ENCODE results near the gene PEAK1.

PEAK1 gene

DNA sequence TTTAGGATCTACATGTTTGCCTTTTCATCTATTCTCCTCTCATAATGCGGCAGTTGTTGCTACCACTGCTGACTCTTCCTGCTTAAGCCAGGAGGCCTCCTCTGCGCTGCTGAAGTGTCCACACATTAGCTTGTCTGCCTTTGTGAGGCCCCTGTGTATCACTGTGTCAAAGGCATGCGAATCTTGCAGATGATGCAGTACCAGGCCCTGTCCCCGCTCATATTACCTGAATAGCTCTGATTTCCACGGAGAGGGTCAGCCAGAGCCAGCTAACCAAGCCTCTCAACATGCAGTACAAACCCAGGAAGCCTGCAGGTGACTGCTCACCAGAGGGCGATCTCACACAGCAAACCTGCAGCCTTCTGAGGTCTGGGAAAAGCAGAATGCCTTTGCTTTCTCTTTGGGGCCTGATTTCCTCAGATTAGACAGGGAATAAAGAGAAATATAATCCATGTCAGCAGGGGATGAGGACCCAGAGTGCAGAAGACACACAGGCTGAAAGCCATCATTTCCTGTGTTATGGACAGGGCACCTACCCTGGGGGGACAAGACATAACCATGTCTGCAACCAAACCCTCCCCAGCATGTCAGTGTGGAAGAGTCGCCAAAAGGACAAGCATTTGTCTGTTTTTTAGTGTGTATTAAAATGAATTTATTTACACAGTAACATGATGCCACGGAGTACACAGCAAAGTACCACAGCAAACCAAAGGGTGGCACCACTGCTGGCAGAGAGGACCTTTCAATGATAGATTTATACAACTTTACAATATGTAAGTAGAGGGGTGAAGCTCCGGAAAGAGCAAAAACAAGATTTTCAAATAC is 312.2 kb downstream of the PEAK1 start:
- Mint-ChIP-seq H3K27ac (no peak overlapping the region), H3K9me3 (no peaks in the 10 kb centered on the region), H3K4me1 (ENCODE audit: low read depth) (no peaks in the 10 kb centered on the region), H3K27me3 (no peaks in the 10 kb centered on the region), H3K4me3 (no peak overlapping the region), H3K36me3 (ENCODE audit: low read depth) (peaks cover 6% of the 10 kb centered on the region)

DNA sequence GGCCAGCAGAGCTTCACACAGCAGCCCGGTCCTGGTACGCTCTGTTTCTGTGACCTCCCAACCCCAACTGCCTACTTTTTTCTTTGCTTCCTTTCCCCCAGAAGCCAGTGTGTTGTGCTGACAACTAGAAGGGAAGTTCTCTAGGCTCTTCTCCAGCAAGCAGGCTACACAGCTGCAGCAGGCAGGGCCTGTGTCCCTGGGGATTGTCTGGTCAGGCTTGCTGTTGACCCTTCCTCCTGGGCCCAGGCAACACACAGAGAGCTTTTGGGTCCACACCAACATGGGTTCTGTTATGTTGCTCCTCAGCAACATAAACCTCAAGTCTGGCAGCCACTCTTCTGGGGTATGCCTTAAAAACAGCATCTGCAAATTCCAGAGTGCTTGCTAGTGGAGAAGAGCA is 312.8 kb downstream of the PEAK1 start:
- no peaks in the 10 kb centered on the region for H3K4me1 Mint-ChIP-seq (ENCODE audit: low read depth)
- H3K4me3 Mint-ChIP-seq, result no peak overlapping the region
- H3K9me3 Mint-ChIP-seq, result no peaks in the 10 kb centered on the region
- H3K27ac Mint-ChIP-seq, result no peak overlapping the region
- H3K27me3 Mint-ChIP-seq, result no peaks in the 10 kb centered on the region
- H3K36me3 Mint-ChIP-seq (ENCODE audit: low read depth), result peaks cover 6% of the 10 kb centered on the region

DNA sequence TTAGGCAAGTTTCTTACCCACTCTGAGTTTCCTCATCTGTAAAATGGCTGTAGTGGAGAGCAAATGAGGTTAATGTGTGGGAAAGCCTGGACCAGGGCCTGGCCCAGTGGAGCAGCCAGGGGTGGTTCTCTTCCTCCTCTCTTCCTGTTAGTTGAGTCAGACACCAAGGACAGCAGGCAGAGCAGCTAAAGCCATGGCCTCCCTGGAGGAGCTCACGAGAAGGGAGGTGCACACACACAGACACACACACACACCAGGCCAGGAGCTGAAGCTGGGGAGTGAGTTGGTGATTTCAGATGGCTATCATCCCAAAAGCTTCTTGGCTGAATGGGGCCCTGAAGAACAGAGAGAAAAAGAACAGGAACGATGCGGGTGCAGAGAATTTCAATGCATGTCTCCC is 315.7 kb downstream of the PEAK1 start:
- Mint-ChIP-seq H3K27me3 (no peaks in the 10 kb centered on the region), H3K9me3 (no peaks in the 10 kb centered on the region), H3K27ac (no peak overlapping the region), H3K4me1 (ENCODE audit: low read depth) (no peaks in the 10 kb centered on the region), H3K4me3 (no peak overlapping the region), H3K36me3 (ENCODE audit: low read depth) (no peaks in the 10 kb centered on the region)

DNA sequence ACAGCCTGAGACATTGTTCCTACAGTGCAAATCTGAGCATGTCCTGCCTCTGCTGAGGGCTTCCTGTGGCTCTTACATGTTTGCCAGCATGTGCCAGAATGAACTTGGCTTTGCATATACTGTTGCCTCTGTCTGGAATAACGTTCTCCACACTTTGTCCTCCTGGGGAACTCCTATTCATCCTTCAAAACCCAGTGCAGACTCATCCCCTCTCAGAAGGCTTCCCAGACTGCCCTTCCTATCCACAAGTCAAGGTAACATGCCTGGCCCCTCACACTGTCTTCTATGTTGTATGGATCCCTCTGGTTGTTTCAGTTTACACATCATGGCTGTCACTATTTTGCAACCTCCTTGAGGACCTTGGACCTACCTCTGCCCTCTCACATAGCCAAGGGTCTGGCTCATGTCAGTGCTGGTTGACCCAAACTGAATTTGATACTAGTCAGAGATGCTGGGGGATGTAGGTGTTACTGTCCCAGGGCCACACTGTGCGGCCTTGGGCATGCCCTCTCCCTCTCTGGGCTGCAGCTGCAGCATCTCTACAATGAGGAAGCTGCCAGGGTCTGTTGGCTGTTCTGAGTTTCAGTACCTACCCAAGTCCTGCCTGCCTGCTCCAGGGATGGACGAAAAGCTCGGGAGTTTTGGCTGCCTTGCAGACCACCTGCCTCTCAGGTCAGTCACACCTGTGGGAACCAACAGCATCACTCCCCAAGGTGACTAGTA is 320.0 kb downstream of the PEAK1 start:
- no peaks in the 10 kb centered on the region for H3K27me3 Mint-ChIP-seq
- H3K4me3 Mint-ChIP-seq, result no peak overlapping the region
- H3K36me3 Mint-ChIP-seq (ENCODE audit: low read depth), result no peaks in the 10 kb centered on the region
- no peak overlapping the region for H3K27ac Mint-ChIP-seq
- no peaks in the 10 kb centered on the region for H3K4me1 Mint-ChIP-seq (ENCODE audit: low read depth)
- H3K9me3 Mint-ChIP-seq, result no peaks in the 10 kb centered on the region

- H3K4me3 Mint-ChIP-seq, result no peak overlapping the region
- no peaks in the 10 kb centered on the region for H3K27me3 Mint-ChIP-seq
- no peaks in the 10 kb centered on the region for H3K4me1 Mint-ChIP-seq (ENCODE audit: low read depth)
- H3K9me3 Mint-ChIP-seq, result no peaks in the 10 kb centered on the region
- H3K36me3 Mint-ChIP-seq (ENCODE audit: low read depth), result no peaks in the 10 kb centered on the region
- no peak overlapping the region for H3K27ac Mint-ChIP-seq
Observed at GRCh38 chr15:77098572-77098971, 321.3 kb downstream of the PEAK1 start.

DNA sequence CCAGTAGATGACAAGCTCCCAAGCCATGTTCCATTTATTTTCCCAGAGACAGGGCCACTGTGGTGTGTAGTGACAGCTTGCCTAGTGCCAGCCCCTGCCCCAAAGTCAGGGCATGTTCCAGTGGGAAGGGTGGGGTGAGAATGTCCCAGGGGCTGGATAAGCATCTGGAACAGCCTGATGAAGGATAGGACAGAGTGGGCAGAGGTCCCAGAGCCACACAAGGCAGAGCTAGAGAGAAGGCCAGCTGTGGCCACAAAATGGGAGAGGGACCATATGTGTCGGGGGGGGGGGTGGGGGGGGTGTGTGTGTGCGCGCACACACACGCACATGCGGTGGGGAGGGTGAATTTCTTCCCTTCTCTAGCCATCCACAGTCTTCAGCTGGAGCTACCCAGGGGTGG is 322.0 kb downstream of the PEAK1 start:
- Mint-ChIP-seq H3K9me3 (no peaks in the 10 kb centered on the region), H3K27me3 (no peaks in the 10 kb centered on the region), H3K4me1 (ENCODE audit: low read depth) (no peaks in the 10 kb centered on the region), H3K27ac (no peak overlapping the region), H3K36me3 (ENCODE audit: low read depth) (no peaks in the 10 kb centered on the region), H3K4me3 (no peak overlapping the region)

GRCh38 chr15:77097248-77097721 is 322.6 kb downstream of the PEAK1 start:
- H3K4me3 Mint-ChIP-seq, result no peak overlapping the region
- H3K27ac Mint-ChIP-seq, result no peak overlapping the region
- no peaks in the 10 kb centered on the region for H3K27me3 Mint-ChIP-seq
- H3K4me1 Mint-ChIP-seq (ENCODE audit: low read depth), result no peaks in the 10 kb centered on the region
- no peaks in the 10 kb centered on the region for H3K36me3 Mint-ChIP-seq (ENCODE audit: low read depth)
- H3K9me3 Mint-ChIP-seq, result no peaks in the 10 kb centered on the region

GRCh38 chr15:77096541-77096940 is 323.4 kb downstream of the PEAK1 start:
- Mint-ChIP-seq H3K9me3 (no peaks in the 10 kb centered on the region), H3K36me3 (ENCODE audit: low read depth) (no peaks in the 10 kb centered on the region), H3K4me3 (no peak overlapping the region), H3K27me3 (no peaks in the 10 kb centered on the region), H3K27ac (no peak overlapping the region), H3K4me1 (ENCODE audit: low read depth) (no peaks in the 10 kb centered on the region)

DNA sequence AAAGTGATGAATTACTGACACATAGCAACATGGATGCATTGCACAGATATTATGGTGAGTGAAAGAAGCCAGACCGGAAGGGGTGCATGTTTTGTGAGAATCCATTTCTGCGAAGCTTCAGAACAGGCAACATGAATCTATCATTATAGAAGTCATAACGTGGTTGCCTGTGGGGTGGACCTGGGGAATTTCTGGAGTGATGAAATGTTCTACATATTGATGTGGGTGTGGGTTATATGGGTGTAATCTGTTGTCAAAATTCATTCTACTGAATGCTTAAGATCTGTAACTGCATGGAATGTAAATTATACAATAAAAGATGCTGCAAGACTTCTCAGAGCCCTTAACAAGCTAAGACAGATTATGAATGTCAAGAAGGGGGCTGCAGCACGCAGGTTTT is 323.8 kb downstream of the PEAK1 start:
- Mint-ChIP-seq H3K4me3 (no peak overlapping the region), H3K27ac (no peak overlapping the region), H3K27me3 (no peaks in the 10 kb centered on the region), H3K36me3 (ENCODE audit: low read depth) (no peaks in the 10 kb centered on the region), H3K9me3 (no peaks in the 10 kb centered on the region), H3K4me1 (ENCODE audit: low read depth) (no peaks in the 10 kb centered on the region)

GRCh38 chr15:77094397-77095030 is 325.4 kb downstream of the PEAK1 start:
- Mint-ChIP-seq H3K36me3 (ENCODE audit: low read depth) (no peaks in the 10 kb centered on the region), H3K27ac (no peak overlapping the region), H3K4me1 (ENCODE audit: low read depth) (no peaks in the 10 kb centered on the region), H3K9me3 (no peaks in the 10 kb centered on the region), H3K4me3 (no peak overlapping the region), H3K27me3 (no peaks in the 10 kb centered on the region)

DNA sequence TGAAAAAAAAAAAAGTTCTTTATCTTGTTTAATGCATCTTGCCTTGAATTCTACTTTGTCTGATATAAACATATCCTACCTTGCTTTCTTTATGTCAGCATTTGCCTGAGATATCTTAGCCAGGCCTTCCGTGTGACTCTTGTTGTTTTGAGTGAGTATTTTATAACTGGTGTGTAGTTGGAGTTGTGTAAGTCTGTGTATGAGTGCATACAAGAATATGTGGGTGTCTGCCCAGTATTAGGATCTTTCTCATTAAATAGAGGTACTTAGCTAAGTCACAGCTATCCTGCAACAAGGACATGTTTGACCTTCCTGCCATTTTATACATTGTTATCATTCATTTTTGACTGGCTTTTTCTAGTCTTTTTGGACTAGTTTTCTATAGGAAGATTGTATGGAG is 326.5 kb downstream of the PEAK1 start:
- Mint-ChIP-seq H3K9me3 (no peaks in the 10 kb centered on the region), H3K27me3 (no peaks in the 10 kb centered on the region), H3K4me1 (ENCODE audit: low read depth) (no peaks in the 10 kb centered on the region), H3K36me3 (ENCODE audit: low read depth) (no peaks in the 10 kb centered on the region), H3K4me3 (no peak overlapping the region), H3K27ac (no peak overlapping the region)

GRCh38 chr15:77091097-77091496 is 328.8 kb downstream of the PEAK1 start:
- H3K27ac Mint-ChIP-seq, result no peak overlapping the region
- peaks cover under 1% of the 10 kb centered on the region for H3K4me1 Mint-ChIP-seq (ENCODE audit: low read depth)

GRCh38 chr15:77087213-77087612 is 332.7 kb downstream of the PEAK1 start:
- Mint-ChIP-seq H3K27me3 (no peaks in the 10 kb centered on the region), H3K4me3 (no peak overlapping the region), H3K27ac (no peak overlapping the region), H3K4me1 (ENCODE audit: low read depth) (peaks cover 32% of the 10 kb centered on the region), H3K36me3 (ENCODE audit: low read depth) (no peaks in the 10 kb centered on the region), H3K9me3 (no peaks in the 10 kb centered on the region)

More at GRCh38 chr15:77091097-77091496, 328.8 kb downstream of the PEAK1 start:
- Mint-ChIP-seq H3K27me3 (no peaks in the 10 kb centered on the region), H3K9me3 (no peaks in the 10 kb centered on the region), H3K36me3 (ENCODE audit: low read depth) (no peaks in the 10 kb centered on the region), H3K4me3 (no peak overlapping the region)

DNA sequence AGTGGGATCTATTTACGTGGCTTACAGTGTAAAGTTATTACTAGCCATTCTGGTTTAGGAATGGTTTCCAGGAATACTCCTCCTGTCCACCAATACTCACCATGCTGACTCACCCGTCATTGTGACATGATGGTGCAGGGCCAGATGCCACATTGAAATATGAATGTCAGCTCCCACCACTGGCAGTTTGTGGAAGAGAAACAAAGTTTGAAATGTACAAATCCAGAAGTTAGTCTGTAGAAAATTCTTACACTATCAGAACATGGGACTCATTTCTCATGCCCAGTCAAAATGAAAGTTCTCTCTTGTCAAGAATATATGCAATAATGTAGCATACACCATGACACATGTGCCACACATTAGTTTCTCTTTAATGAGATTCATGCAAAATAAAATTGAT is 334.6 kb downstream of the PEAK1 start:
- no peaks in the 10 kb centered on the region for H3K27me3 Mint-ChIP-seq
- H3K4me3 Mint-ChIP-seq, result no peak overlapping the region
- no peak overlapping the region for H3K27ac Mint-ChIP-seq
- H3K36me3 Mint-ChIP-seq (ENCODE audit: low read depth), result no peaks in the 10 kb centered on the region
- H3K4me1 Mint-ChIP-seq (ENCODE audit: low read depth), result peaks cover 32% of the 10 kb centered on the region
- H3K9me3 Mint-ChIP-seq, result no peaks in the 10 kb centered on the region

- Mint-ChIP-seq H3K4me3 (no peak overlapping the region), H3K36me3 (ENCODE audit: low read depth) (no peaks in the 10 kb centered on the region), H3K27ac (no peak overlapping the region), H3K4me1 (ENCODE audit: low read depth) (peaks cover 32% of the 10 kb centered on the region), H3K27me3 (no peaks in the 10 kb centered on the region), H3K9me3 (no peaks in the 10 kb centered on the region)
Observed at GRCh38 chr15:77084436-77084835, 335.5 kb downstream of the PEAK1 start.

Measured in stimulated activated naive CD8-positive, alpha-beta T cell treated with anti-CD3 and anti-CD28 coated beads, Interleukin-15, Interleukin-2, amounts not matched to agents 100 ng/mL and 50 ng/mL, for 24 hours (primary cell).